Suprapubic skin (tissue), 4 donors: ENCODE measurements around the gene CDKN1A.

Experiments used
- POLR2A ChIP-seq, 2 donors: fragments of 450-650 bp; IDR thresholded peaks; one replicate each; pipeline ENCODE4 v1.6.1; 2017; ENCODE audit warnings: antibody characterized with exemption in 2 of 2, mild to moderate bottlenecking in 2 of 2, moderate library complexity in 2 of 2
- POLR2AphosphoS5 ChIP-seq, 3 donors: sonication (generic); formaldehyde crosslinking; IDR thresholded peaks; one replicate each; pipeline ENCODE4 v1.6.1; 2017; ENCODE audit warnings: antibody characterized with exemption in 3 of 3
- TF ChIP-seq, protein P1 (sequence below), 2 donors: fragments of 200-600 bp in 1 of 2; fragments of 450-650 bp in 1 of 2; sonication (generic) in 1 of 2; IDR thresholded peaks; one replicate each; pipeline ENCODE4 v1.5.1; 2016 to 2019; ENCODE audit warnings: antibody characterized with exemption in 2 of 2, mild to moderate bottlenecking in 1 of 2, moderate library complexity in 1 of 2

DNA sequence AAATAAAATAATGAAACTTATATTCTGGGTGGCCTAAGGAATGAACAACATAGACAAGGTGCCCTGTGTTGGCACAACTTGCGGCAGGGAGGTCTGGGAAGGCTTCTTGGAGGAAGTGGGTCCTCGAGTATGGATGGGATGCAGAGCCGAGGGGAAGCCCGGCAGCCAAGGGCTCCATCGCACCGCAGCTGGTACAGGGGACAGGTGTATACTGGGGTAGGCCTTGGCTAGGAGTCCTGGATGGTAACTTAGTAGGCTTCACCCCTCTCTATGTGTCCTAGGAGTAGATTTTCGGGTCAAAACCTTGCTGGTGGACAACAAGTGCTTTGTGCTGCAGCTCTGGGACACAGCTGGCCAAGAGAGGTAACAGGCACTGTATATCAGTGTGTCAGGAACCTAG, 47.1 kb downstream of the CDKN1A start:
- TF ChIP-seq, protein P1, sequence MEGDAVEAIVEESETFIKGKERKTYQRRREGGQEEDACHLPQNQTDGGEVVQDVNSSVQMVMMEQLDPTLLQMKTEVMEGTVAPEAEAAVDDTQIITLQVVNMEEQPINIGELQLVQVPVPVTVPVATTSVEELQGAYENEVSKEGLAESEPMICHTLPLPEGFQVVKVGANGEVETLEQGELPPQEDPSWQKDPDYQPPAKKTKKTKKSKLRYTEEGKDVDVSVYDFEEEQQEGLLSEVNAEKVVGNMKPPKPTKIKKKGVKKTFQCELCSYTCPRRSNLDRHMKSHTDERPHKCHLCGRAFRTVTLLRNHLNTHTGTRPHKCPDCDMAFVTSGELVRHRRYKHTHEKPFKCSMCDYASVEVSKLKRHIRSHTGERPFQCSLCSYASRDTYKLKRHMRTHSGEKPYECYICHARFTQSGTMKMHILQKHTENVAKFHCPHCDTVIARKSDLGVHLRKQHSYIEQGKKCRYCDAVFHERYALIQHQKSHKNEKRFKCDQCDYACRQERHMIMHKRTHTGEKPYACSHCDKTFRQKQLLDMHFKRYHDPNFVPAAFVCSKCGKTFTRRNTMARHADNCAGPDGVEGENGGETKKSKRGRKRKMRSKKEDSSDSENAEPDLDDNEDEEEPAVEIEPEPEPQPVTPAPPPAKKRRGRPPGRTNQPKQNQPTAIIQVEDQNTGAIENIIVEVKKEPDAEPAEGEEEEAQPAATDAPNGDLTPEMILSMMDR (IDR thresholded peaks at IDR 0.05), result no peak
- TF ChIP-seq POLR2AphosphoS5 (IDR thresholded peaks at IDR 0.05), result no peak
- no peak for TF ChIP-seq POLR2A (IDR thresholded peaks at IDR 0.05)
